Suprapubic skin (tissue), 4 donors: ENCODE results near the gene FLG. TPM values are rescaled to one million over a fixed set of nuclear protein-coding genes. Genes with fewer than 3 reads are reported as not detected.
"Not testable (repeated sequence)": the region's sequence is repeated elsewhere in the genome, so short reads cannot be mapped to it uniquely, and the experiment has no call there.

ENCODE experiments used
- DNase-seq, 2 donors: peaks; one replicate each; pipeline ENCODE4 v3.0.0-alpha.2; 2019; ENCODE audit warnings: low spot score in 2 of 2
- H3K27ac ChIP-seq: fragments of 200-600 bp; sonication (generic); one replicate; pipeline ENCODE4 v1.5.1; 2019
- H3K27me3 ChIP-seq: fragments of 200-600 bp; sonication (generic); one replicate; pipeline ENCODE4 v1.5.1; 2019
- H3K36me3 ChIP-seq: fragments of 200-600 bp; sonication (generic); one replicate; pipeline ENCODE4 v1.5.1; 2019
- H3K4me1 ChIP-seq: fragments of 200-600 bp; sonication (generic); one replicate; pipeline ENCODE4 v1.5.1; 2019
- H3K4me3 ChIP-seq: fragments of 200-600 bp; sonication (generic); one replicate; pipeline ENCODE4 v1.5.1; 2019; ENCODE audit warnings: mild to moderate bottlenecking
- H3K9me3 ChIP-seq: fragments of 200-600 bp; sonication (generic); one replicate; pipeline ENCODE4 v1.5.1; 2019
- EP300 ChIP-seq: sonication (generic); formaldehyde crosslinking; IDR thresholded peaks from one replicate; pipeline ENCODE4 v1.6.1; 2017; ENCODE audit warnings: antibody characterized with exemption
- POLR2A ChIP-seq, 2 donors: fragments of 450-650 bp; IDR thresholded peaks; one replicate each; pipeline ENCODE4 v1.6.1; 2017; ENCODE audit warnings: antibody characterized with exemption in 2 of 2, mild to moderate bottlenecking in 2 of 2, moderate library complexity in 2 of 2
- POLR2AphosphoS5 ChIP-seq, 3 donors: sonication (generic); formaldehyde crosslinking; IDR thresholded peaks; one replicate each; pipeline ENCODE4 v1.6.1; 2017; ENCODE audit warnings: antibody characterized with exemption in 3 of 3
- WGBS: methylation state at CpG from one replicate; pipeline ENCODE4 v1.1.5; 2018; 5-methylcytosine and 5-hydroxymethylcytosine counted together
- total RNA-seq, 4 donors: library from RNA; depleted of rRNA; stranded (reverse); fragments of >200 nt; gene quantifications; one replicate each; pipeline ENCODE4 v1.1.0, GENCODE V29; 2016
- TF ChIP-seq, protein P1 (sequence below), 2 donors: fragments of 200-600 bp in 1 of 2; fragments of 450-650 bp in 1 of 2; sonication (generic) in 1 of 2; IDR thresholded peaks; one replicate each; pipeline ENCODE4 v1.5.1; 2016 to 2019; ENCODE audit warnings: antibody characterized with exemption in 2 of 2, mild to moderate bottlenecking in 1 of 2, moderate library complexity in 1 of 2

FLG gene
- total RNA-seq, 4 donors from 2014 or later: 734 to 2,889 (median 2,088) TPM

DNA sequence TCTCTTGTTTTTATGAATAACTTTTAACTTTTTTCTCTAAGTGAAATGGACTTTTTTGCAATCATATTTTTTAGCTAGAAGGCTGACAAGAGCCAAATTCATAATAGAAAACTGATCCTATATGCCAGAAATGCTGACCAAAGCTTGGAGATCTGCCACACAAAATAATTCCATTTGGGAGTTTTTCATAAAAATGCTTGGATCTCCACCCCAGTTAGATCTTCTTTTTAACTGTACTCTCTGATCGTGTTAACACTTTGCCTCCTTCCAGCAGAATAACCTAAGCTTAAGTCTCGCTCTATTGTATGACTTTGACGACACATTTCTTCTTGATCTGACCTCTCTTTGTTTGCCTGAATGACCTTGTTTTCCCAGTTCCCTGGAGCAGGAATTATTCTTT is 18.0 kb upstream of the FLG start:
- H3K9me3 ChIP-seq: no peaks in the 10 kb centered on the region
- no peak for DNase-seq
- H3K4me3 ChIP-seq: no peak overlapping the region
- no peak overlapping the region for H3K27ac ChIP-seq
- no peaks in the 10 kb centered on the region for H3K27me3 ChIP-seq
- 50% methylated on average over 3 of the region's 3 CpGs for WGBS
- no peak for TF ChIP-seq EP300
- TF ChIP-seq POLR2A (IDR thresholded peaks at IDR 0.05): no peak
- TF ChIP-seq, protein P1, sequence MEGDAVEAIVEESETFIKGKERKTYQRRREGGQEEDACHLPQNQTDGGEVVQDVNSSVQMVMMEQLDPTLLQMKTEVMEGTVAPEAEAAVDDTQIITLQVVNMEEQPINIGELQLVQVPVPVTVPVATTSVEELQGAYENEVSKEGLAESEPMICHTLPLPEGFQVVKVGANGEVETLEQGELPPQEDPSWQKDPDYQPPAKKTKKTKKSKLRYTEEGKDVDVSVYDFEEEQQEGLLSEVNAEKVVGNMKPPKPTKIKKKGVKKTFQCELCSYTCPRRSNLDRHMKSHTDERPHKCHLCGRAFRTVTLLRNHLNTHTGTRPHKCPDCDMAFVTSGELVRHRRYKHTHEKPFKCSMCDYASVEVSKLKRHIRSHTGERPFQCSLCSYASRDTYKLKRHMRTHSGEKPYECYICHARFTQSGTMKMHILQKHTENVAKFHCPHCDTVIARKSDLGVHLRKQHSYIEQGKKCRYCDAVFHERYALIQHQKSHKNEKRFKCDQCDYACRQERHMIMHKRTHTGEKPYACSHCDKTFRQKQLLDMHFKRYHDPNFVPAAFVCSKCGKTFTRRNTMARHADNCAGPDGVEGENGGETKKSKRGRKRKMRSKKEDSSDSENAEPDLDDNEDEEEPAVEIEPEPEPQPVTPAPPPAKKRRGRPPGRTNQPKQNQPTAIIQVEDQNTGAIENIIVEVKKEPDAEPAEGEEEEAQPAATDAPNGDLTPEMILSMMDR (IDR thresholded peaks at IDR 0.05): no peak
- TF ChIP-seq POLR2AphosphoS5 (IDR thresholded peaks at IDR 0.05): no peak
- no peaks in the 10 kb centered on the region for H3K36me3 ChIP-seq
- H3K4me1 ChIP-seq: no peaks in the 10 kb centered on the region

DNA sequence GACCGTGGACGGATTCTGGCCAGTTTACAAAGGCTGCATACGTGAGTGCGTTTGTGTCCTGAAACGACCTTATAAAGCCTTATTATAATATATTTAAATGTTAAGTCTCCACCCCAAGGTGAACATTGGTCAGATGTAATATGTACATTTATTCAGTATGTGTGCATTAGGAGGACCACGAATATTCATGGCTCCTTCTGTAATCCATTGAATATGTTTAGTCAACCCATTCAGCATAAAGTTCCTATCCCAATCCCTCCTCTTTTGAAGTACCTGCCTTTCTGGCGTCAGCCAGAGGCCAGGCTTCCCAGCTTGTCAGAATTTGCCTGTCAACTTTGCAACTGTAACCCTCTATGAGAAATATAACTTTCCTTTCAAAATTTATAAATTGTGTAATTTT is 10.4 kb upstream of the FLG start:
- no peak overlapping the region for H3K4me3 ChIP-seq
- H3K9me3 ChIP-seq: no peaks in the 10 kb centered on the region
- no peaks in the 10 kb centered on the region for H3K36me3 ChIP-seq
- H3K27me3 ChIP-seq: no peaks in the 10 kb centered on the region
- H3K27ac ChIP-seq: no peak overlapping the region
- TF ChIP-seq POLR2AphosphoS5 (IDR thresholded peaks at IDR 0.05) (no peak), POLR2A (IDR thresholded peaks at IDR 0.05) (no peak), EP300 (no peak)
- TF ChIP-seq, protein P1 (IDR thresholded peaks at IDR 0.05): no peak
- DNase-seq: no peak
- 71% methylated on average over 7 of the region's 7 CpGs for WGBS
- H3K4me1 ChIP-seq: no peaks in the 10 kb centered on the region

DNA sequence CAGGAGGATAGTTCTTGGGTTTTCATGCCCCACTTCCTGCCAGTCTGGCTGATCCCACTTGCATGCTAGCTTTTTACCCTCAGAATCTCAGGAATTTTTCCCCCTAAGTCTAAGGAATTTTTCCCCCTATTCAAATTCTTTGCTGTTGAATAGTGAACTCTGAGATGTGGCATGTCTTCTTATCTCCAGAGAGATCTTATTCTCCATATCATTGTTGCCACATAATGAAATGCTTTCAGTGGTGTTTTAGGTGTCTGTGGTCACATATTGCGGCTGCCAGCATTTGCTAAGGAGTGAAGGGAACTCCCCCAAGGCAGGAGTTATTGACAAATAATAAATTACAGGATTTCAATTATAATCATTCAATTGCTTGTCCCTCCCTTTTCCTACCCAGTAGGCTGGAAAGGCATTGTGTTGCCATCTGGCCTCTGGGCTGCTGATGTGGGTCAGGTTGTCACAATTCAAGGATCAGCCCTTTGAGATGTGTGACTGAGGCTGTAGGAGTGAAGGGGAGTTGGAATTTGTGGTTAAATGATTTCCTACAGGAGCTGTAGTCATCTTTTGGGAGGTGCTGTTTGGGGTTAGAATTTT is 3.9 kb upstream of the FLG start:
- Histone ChIP-seq H3K36me3 (no peaks in the 10 kb centered on the region), H3K4me3 (no peak overlapping the region), H3K4me1 (no peaks in the 10 kb centered on the region), H3K27me3 (no peaks in the 10 kb centered on the region), H3K9me3 (no peaks in the 10 kb centered on the region), H3K27ac (no peak overlapping the region)
- WGBS: 95% methylated on average over 1 of the region's 1 CpG
- no peak for DNase-seq
- no peak for TF ChIP-seq EP300
- TF ChIP-seq, protein P1 (IDR thresholded peaks at IDR 0.05): no peak
- TF ChIP-seq POLR2AphosphoS5 (IDR thresholded peaks at IDR 0.05): no peak
- no peak for TF ChIP-seq POLR2A (IDR thresholded peaks at IDR 0.05)

DNA sequence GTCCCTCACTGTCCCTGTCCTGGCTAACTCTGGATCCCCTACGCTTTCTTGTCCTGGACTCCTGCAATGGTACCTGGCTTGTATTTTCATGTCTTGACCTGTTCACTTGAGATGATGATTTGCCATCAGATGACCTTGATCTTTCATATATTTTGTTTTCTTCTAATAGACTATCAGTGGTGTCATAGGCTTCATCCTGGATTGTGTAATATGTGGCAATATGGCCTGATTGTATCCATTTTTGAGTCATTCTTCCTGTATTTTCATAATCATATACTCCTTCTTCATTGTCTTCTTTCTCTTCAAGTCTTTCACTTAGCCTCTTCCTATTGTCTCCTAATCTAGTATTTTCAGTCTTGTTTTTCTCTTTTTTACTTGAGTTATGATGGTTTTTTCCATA is 11.1 kb downstream of the FLG start:
- TF ChIP-seq EP300 (no peak), POLR2AphosphoS5 (IDR thresholded peaks at IDR 0.05) (no peak), POLR2A (IDR thresholded peaks at IDR 0.05) (no peak)
- TF ChIP-seq, protein P1 (IDR thresholded peaks at IDR 0.05): no peak
- Histone ChIP-seq H3K27me3 (no peaks in the 10 kb centered on the region), H3K36me3 (no peaks in the 10 kb centered on the region), H3K4me1 (no peaks in the 10 kb centered on the region), H3K4me3 (no peak overlapping the region), H3K27ac (no peak overlapping the region), H3K9me3 (no peaks in the 10 kb centered on the region)
- 85% methylated on average over 1 of the region's 1 CpG for WGBS
- no peak for DNase-seq

DNA sequence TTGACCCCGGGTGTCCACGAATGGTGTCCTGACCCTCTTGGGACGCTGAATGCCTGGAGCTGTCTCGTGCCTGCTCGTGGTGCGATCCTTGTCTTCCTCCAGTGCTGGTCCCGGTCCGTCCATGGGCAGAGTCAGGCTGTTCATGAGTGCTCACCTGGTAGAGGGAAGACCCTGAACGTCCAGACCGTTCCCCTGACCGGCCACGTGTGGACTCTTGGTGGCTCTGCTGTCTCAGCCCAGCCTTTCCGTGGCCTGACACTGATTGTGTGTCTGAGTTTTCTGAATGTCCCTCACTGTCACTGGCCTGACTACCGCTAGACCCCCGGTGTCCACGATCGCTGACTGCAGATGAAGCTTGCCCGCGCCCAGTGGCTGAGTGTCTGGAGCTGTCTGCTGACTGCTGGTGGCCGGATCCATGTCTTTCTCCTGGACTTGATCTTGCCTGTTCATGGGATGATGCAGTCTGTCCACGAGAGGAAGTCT is 11.7 kb downstream of the FLG start:
- DNase-seq: no peak
- no peak overlapping the region for H3K4me3 ChIP-seq
- H3K36me3 ChIP-seq: no peaks in the 10 kb centered on the region
- H3K27me3 ChIP-seq: no peaks in the 10 kb centered on the region
- TF ChIP-seq, protein P1 (IDR thresholded peaks at IDR 0.05): no peak
- TF ChIP-seq POLR2A (IDR thresholded peaks at IDR 0.05): no peak
- no peak for TF ChIP-seq POLR2AphosphoS5 (IDR thresholded peaks at IDR 0.05)
- no peak for TF ChIP-seq EP300
- no peaks in the 10 kb centered on the region for H3K4me1 ChIP-seq
- no peak overlapping the region for H3K27ac ChIP-seq
- 100% methylated on average over 2 of the region's 21 CpGs for WGBS
- no peaks in the 10 kb centered on the region for H3K9me3 ChIP-seq

DNA sequence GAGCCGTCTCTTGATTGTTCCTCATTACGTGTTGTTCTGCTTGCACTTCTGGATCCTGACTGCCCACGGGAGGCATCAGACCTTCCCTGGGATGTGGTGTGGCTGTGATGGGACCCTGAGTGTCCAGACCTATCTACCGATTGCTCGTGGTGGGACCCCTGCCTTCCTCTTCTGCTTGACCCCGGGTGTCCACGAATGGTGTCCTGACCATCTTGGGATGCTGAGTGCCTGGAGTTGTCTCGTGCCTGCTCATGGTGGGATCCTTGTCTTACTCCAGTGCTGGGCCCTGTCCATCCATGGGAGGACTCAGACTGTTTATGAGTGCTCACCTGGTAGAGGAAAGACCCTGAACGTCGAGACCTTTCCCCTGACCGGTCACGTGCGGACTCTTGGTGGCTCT is 12.9 kb downstream of the FLG start:
- not testable (repeated sequence) for H3K4me3 ChIP-seq, H3K27me3 ChIP-seq, H3K36me3 ChIP-seq, DNase-seq, H3K27ac ChIP-seq, H3K4me1 ChIP-seq, H3K9me3 ChIP-seq
- 100% methylated on average over 7 of the region's 13 CpGs for WGBS
